Dermis blood vessel endothelial cell (primary cell): ENCODE data around the gene POLE2. TPM values are rescaled to one million over a fixed set of nuclear protein-coding genes. Genes with fewer than 3 reads are reported as not detected.
A peak's percentile ranks its signal among the peaks of the same experiment; 100 is the strongest.
"Not testable (repeated sequence)": the region's sequence is repeated elsewhere in the genome, so short reads cannot be mapped to it uniquely, and the experiment has no call there.

ENCODE experiments used
- DNase-seq: peaks from one replicate; pipeline ENCODE4 v3.0.0; 2010
- total RNA-seq: library from RNA; depleted of rRNA; stranded (reverse); fragments of >200 nt; gene quantifications from 2 replicates; pipeline ENCODE4 v1.2.3, GENCODE V29; 2014

The POLE2 gene
- total RNA-seq, 1 donor from 2014 or later: 8.7 TPM

- DNase-seq: not testable (repeated sequence)
Observed at GRCh38 chr14:49619273-49619672, 68.7 kb downstream of the POLE2 start.

GRCh38 chr14:49617852-49618519, 70.0 kb downstream of the POLE2 start:
- no peak for DNase-seq

GRCh38 chr14:49615776-49616175, 72.2 kb downstream of the POLE2 start:
- DNase-seq: no peak

- no peak for DNase-seq
Observed at GRCh38 chr14:49614196-49614595, 73.8 kb downstream of the POLE2 start.

GRCh38 chr14:49612671-49613070, 75.3 kb downstream of the POLE2 start:
- no peak for DNase-seq

GRCh38 chr14:49612251-49612650, 75.8 kb downstream of the POLE2 start:
- no peak for DNase-seq

- DNase-seq: no peak
Observed at GRCh38 chr14:49607583-49607982, 80.4 kb downstream of the POLE2 start.

GRCh38 chr14:49598485-49599300, 89.3 kb downstream of the POLE2 start, which contains the start of gene LRR1:
Gene LRR1 (plus strand): TSS chr14:49598940. CDS start chr14:49599021, 81 bp downstream.
- peak; percentile 91 for DNase-seq

- no peak for DNase-seq
Observed at GRCh38 chr14:49598189-49598484, 89.9 kb downstream of the POLE2 start.

GRCh38 chr14:49594347-49595091, 93.5 kb downstream of the POLE2 start:
- DNase-seq: peak; percentile 74

Other genes with a start within 250 kb of the POLE2 start
- gene RPS29, start 101.8 kb downstream of the POLE2 start, total RNA-seq: 539 and 3,318 TPM in 2 replicates
- 15.7 and 26.0 TPM in 2 replicates for gene LRR1, start 89.3 kb downstream of the POLE2 start, total RNA-seq
- gene RPL36AL, start 67.6 kb downstream of the POLE2 start, total RNA-seq: 210 and 341 TPM in 2 replicates
- 98.6 and 104 TPM in 2 replicates for gene MGAT2, start 67.4 kb downstream of the POLE2 start, total RNA-seq
- 9.8 and 12.3 TPM in 2 replicates for gene DNAAF2, start 53.0 kb downstream of the POLE2 start, total RNA-seq
- gene KLHDC1, start 4.9 kb upstream of the POLE2 start, total RNA-seq: 1.6 and 6.6 TPM in 2 replicates
- 49.0 and 53.6 TPM in 2 replicates for gene KLHDC2, start 79.9 kb upstream of the POLE2 start, total RNA-seq
- 72.0 and 74.0 TPM in 2 replicates for gene NEMF, start 164.6 kb upstream of the POLE2 start, total RNA-seq
- gene ARF6, start 204.9 kb upstream of the POLE2 start, total RNA-seq: 64.7 and 66.6 TPM in 2 replicates